ENCODE measurements around the gene PROS1.
"Not testable (repeated sequence)": the region's sequence is repeated elsewhere in the genome, so short reads cannot be mapped to it uniquely, and the experiment has no call there.

The PROS1 gene

GRCh38 chr3:93994056-93994455, 20.4 kb upstream of the PROS1 start:
- TF ChIP-seq POLR2AphosphoS5 (IDR thresholded peaks at IDR 0.05; ENCODE audit: low read depth, low read length): no peak
- TF ChIP-seq TAF1 (IDR thresholded peaks at IDR 0.05; ENCODE audit: borderline replicate concordance, low read depth, low read length): no peak
- no peak for TF ChIP-seq POLR2A (IDR thresholded peaks at IDR 0.05; ENCODE audit: low read depth, low read length)

GRCh38 chr3:93992207-93992606, 18.5 kb upstream of the PROS1 start:
- no peak for FAIRE-seq
- no peak for DNase-seq (ENCODE audit: insufficient read length)
- TF ChIP-seq POLR2AphosphoS5 (IDR thresholded peaks at IDR 0.05; ENCODE audit: low read depth, low read length): no peak
- no peak for TF ChIP-seq POLR2A (IDR thresholded peaks at IDR 0.05; ENCODE audit: low read depth, low read length)
- TF ChIP-seq TAF1 (IDR thresholded peaks at IDR 0.05; ENCODE audit: borderline replicate concordance, low read depth, low read length): no peak

More at GRCh38 chr3:93994056-93994455, 20.4 kb upstream of the PROS1 start:
- FAIRE-seq (no peak), DNase-seq (ENCODE audit: insufficient read length) (no peak)

- peak; percentile 82 for FAIRE-seq
- DNase-seq (ENCODE audit: insufficient read length): no peak
- TF ChIP-seq TAF1 (IDR thresholded peaks at IDR 0.05; ENCODE audit: borderline replicate concordance, low read depth, low read length): no peak
- no peak for TF ChIP-seq POLR2A (IDR thresholded peaks at IDR 0.05; ENCODE audit: low read depth, low read length)
- no peak for TF ChIP-seq POLR2AphosphoS5 (IDR thresholded peaks at IDR 0.05; ENCODE audit: low read depth, low read length)
Observed at GRCh38 chr3:93991631-93992030, 17.9 kb upstream of the PROS1 start.

- TF ChIP-seq TAF1 (IDR thresholded peaks at IDR 0.05; ENCODE audit: borderline replicate concordance, low read depth, low read length) (no peak), POLR2AphosphoS5 (IDR thresholded peaks at IDR 0.05; ENCODE audit: low read depth, low read length) (no peak), POLR2A (IDR thresholded peaks at IDR 0.05; ENCODE audit: low read depth, low read length) (no peak)
- FAIRE-seq (no peak), DNase-seq (ENCODE audit: insufficient read length) (no peak)
Observed at GRCh38 chr3:93989241-93989640, 15.5 kb upstream of the PROS1 start.

- FAIRE-seq (no peak), DNase-seq (ENCODE audit: insufficient read length) (no peak)
- TF ChIP-seq POLR2AphosphoS5 (IDR thresholded peaks at IDR 0.05; ENCODE audit: low read depth, low read length): no peak
- no peak for TF ChIP-seq POLR2A (IDR thresholded peaks at IDR 0.05; ENCODE audit: low read depth, low read length)
- no peak for TF ChIP-seq TAF1 (IDR thresholded peaks at IDR 0.05; ENCODE audit: borderline replicate concordance, low read depth, low read length)
Observed at GRCh38 chr3:93988764-93989163, 15.1 kb upstream of the PROS1 start.

GRCh38 chr3:93988283-93988682, 14.6 kb upstream of the PROS1 start:
- no peak for TF ChIP-seq TAF1 (IDR thresholded peaks at IDR 0.05; ENCODE audit: borderline replicate concordance, low read depth, low read length)
- no peak for TF ChIP-seq POLR2A (IDR thresholded peaks at IDR 0.05; ENCODE audit: low read depth, low read length)
- no peak for TF ChIP-seq POLR2AphosphoS5 (IDR thresholded peaks at IDR 0.05; ENCODE audit: low read depth, low read length)
- FAIRE-seq (no peak), DNase-seq (ENCODE audit: insufficient read length) (no peak)

- DNase-seq (ENCODE audit: insufficient read length) (no peak), FAIRE-seq (no peak)
- TF ChIP-seq POLR2A (IDR thresholded peaks at IDR 0.05; ENCODE audit: low read depth, low read length) (no peak), POLR2AphosphoS5 (IDR thresholded peaks at IDR 0.05; ENCODE audit: low read depth, low read length) (no peak), TAF1 (IDR thresholded peaks at IDR 0.05; ENCODE audit: borderline replicate concordance, low read depth, low read length) (no peak)
Observed at GRCh38 chr3:93984618-93985017, 10.9 kb upstream of the PROS1 start.

- DNase-seq (ENCODE audit: insufficient read length) (no peak), FAIRE-seq (no peak)
- TF ChIP-seq POLR2AphosphoS5 (IDR thresholded peaks at IDR 0.05; ENCODE audit: low read depth, low read length): no peak
- no peak for TF ChIP-seq TAF1 (IDR thresholded peaks at IDR 0.05; ENCODE audit: borderline replicate concordance, low read depth, low read length)
Observed at GRCh38 chr3:93983408-93983807, 9.7 kb upstream of the PROS1 start.

GRCh38 chr3:93981649-93982048, 8.0 kb upstream of the PROS1 start:
- no peak for DNase-seq (ENCODE audit: insufficient read length)
- peak; percentile 42 for FAIRE-seq
- no peak for TF ChIP-seq TAF1 (IDR thresholded peaks at IDR 0.05; ENCODE audit: borderline replicate concordance, low read depth, low read length)
- TF ChIP-seq POLR2AphosphoS5 (IDR thresholded peaks at IDR 0.05; ENCODE audit: low read depth, low read length): no peak
- TF ChIP-seq POLR2A (IDR thresholded peaks at IDR 0.05; ENCODE audit: low read depth, low read length): no peak

- FAIRE-seq (peak; percentile 98), DNase-seq (ENCODE audit: insufficient read length) (peak; percentile 79)
- TF ChIP-seq TAF1 (IDR thresholded peaks at IDR 0.05; ENCODE audit: borderline replicate concordance, low read depth, low read length): peak; percentile 49; the same call in 1 of the 2 replicates
- TF ChIP-seq POLR2AphosphoS5 (IDR thresholded peaks at IDR 0.05; ENCODE audit: low read depth, low read length): peak; percentile 80
- TF ChIP-seq POLR2A (IDR thresholded peaks at IDR 0.05; ENCODE audit: low read depth, low read length): peak; percentile 85
Observed at GRCh38 chr3:93979850-93980676, 6.4 kb upstream of the PROS1 start, which contains the start of gene ARL13B. Gene ARL13B, plus strand, starts transcription at chr3:93980155. Its CDS starts 269 bp downstream, at chr3:93980424.

- DNase-seq (ENCODE audit: insufficient read length) (no peak), FAIRE-seq (no peak)
- TF ChIP-seq POLR2AphosphoS5 (IDR thresholded peaks at IDR 0.05; ENCODE audit: low read depth, low read length) (no peak), TAF1 (IDR thresholded peaks at IDR 0.05; ENCODE audit: borderline replicate concordance, low read depth, low read length) (no peak), POLR2A (IDR thresholded peaks at IDR 0.05; ENCODE audit: low read depth, low read length) (no peak)
Observed at GRCh38 chr3:93969997-93970396, 3.7 kb downstream of the PROS1 start.

GRCh38 chr3:93969443-93969842, 4.3 kb downstream of the PROS1 start:
- no peak for FAIRE-seq
- no peak for DNase-seq (ENCODE audit: insufficient read length)
- TF ChIP-seq POLR2A (IDR thresholded peaks at IDR 0.05; ENCODE audit: low read depth, low read length): no peak
- TF ChIP-seq POLR2AphosphoS5 (IDR thresholded peaks at IDR 0.05; ENCODE audit: low read depth, low read length): no peak
- TF ChIP-seq TAF1 (IDR thresholded peaks at IDR 0.05; ENCODE audit: borderline replicate concordance, low read depth, low read length): no peak

- FAIRE-seq; DNase-seq (ENCODE audit: insufficient read length): not testable (repeated sequence)
Observed at GRCh38 chr3:93965106-93965505, 8.6 kb downstream of the PROS1 start.
